GM12874 (cell line): ENCODE results near the gene KCNIP2.

Experiments
- CTCF ChIP-seq: IDR thresholded peaks from 2 replicates; pipeline ENCODE4 v1.5.1; 2011; ENCODE audit warnings: low read depth, mild to moderate bottlenecking, control low read depth, low read length, moderate library complexity; ENCODE audit not compliant: insufficient read depth

KCNIP2 gene

DNA sequence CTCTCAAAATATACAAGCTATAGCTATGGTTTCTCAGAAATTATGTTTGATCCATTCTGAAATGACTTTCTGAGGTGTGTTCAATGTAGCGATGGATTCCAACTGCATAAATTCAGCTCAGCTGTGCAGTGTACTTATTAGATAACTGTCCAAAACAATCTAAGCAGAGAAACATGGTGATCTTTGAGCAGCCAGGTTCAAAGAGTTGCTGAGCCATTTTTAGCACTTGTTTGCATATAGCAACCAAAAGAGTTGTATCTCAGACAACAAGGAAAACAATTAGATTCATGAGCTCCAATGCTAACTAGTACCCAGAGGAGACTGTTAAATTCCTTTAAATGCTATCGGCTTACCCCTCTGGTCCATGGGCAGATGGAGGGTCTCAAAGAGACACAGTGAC lies 15.9 kb upstream of the KCNIP2 start:
- no peak for TF ChIP-seq CTCF

DNA sequence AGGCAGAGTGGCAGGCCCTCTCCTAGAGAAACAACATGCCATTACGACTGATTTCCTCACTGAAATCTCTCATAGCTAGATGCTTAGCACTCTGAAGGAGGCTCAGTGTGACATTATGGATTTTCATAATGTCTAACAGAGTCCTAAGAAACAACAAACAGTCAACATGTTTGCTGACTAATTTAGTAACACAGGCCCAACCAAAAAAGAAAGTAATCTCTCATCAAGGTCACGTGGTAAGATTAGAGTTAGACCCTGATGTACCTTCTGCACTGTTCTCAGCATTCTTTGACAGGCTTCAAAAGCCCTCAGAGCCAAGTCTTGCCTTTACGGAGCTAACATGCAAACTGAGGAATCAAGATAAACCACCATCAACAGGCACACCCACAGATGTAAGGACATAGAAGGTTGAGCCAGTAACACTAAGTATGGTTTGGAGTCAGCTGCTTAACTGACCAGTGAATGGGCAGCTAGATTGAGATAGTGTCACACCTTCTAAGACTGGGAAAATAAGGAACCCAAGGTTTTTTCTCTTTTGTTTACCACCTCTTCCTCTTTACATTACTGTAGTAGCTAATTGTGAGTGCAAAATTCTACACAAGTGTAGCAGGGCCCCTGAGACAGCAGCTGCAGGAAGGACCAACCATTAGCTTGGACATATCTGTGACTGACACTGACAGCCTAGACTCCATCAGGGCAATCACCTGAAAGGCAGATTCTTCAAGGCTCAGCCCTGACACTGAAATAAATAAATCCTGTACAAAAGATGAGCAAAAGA lies 15.3 kb upstream of the KCNIP2 start:
- TF ChIP-seq CTCF: no peak

DNA sequence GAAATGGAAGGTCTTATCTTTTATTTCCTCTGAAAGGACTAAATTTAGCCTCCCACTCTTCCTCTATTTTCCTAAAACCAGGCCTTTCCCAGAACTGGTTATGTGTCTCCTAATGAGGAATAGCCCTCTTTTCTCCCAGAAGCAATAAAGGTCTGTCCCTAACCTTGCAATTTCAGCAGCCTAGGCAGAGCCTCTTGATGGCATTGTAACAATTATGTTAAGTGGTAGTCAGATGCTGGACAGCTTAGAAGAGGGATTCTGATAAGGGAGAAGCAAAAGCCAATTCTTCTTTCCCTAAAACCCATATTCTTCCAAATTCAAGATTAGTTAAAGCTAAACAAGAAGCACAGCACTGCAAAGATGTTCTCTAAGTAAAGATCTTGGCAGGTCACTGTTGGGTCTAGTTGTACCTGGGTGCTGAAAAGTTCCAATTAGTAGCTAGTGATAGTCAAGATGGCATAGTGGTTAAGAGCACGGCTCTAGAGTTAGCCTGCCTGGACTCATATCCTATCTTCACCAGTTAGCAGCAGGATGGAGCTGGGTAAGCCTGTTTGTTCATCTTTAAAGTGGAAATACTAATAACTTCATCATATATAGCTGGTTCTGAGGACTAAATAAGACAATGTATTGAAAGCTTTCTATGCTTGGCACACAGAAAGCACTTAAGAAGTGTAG lies 14.3 kb upstream of the KCNIP2 start:
- no peak for TF ChIP-seq CTCF

DNA sequence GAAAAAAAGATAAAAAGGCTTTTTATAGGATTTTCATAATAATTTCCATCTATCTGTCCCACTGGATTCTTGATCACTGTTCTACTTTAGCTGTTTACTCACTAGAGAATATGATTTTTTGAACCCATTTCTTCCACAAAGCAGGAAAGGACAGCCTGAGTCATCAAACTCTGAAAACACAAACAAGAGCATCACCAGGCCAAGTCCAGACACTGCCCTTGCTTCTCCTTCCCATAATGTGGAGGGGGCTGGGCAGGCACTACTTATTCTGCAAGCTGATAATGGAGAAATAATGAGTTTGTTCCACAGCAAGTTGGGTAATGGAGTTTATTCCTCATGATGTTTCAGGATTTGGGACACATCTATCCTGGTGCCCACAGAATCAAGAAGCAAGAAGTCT lies 13.0 kb upstream of the KCNIP2 start:
- TF ChIP-seq CTCF: no peak

GRCh38 chr10:101851411-101852116 lies 8.0 kb upstream of the KCNIP2 start:
- no peak for TF ChIP-seq CTCF

DNA sequence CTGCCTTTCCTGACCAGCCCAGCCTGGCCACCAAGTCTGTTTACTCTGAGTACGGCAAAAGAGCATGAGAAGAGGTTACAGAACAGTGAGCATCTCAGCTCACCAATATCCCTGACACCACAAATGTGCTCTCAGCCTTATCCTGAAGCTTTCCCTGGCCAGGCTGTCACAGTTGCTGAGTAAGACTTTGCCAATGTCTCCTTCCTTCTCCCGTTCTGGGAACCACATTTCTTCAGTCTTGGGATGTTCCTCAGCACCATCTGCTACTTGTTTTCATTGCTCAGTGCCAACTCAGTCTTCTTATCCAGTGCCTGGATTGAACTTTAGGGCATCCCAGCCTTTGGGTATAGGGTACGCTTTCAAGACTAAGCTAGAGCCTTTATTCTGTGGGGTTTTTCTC lies 7.1 kb upstream of the KCNIP2 start:
- TF ChIP-seq CTCF: no peak

DNA sequence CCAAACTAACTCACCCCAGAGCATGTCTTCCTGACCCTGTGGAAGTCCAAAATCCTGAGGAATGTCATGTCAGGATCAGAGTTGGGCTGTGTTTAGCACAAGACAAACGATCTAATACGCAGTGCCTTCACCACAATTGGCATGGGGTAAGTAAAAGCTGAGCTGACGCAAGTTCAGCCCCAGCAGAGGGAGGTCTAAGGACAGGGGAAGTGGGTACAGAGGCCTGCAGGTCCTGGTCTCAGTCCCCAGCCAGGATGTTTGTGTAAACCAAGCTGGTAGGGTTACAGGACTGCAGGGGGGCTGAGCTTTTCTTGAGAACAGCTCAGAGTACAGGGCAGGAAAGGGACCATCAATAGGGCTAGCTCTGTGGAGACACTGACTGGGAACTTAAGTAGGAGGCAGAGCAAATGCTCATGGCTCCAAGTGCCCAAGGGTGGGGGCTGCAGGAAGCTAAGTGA lies 5.3 kb upstream of the KCNIP2 start:
- TF ChIP-seq CTCF: no peak
